IPS DF 4.7 (cell line): ENCODE data around the gene MAB21L4.

Experiments
- DNase-seq: peaks from one replicate; pipeline ENCODE4 v3.0.0-alpha.2; 2013; ENCODE audit warnings: low spot score; ENCODE audit errors: extremely low read depth

MAB21L4 gene

DNA sequence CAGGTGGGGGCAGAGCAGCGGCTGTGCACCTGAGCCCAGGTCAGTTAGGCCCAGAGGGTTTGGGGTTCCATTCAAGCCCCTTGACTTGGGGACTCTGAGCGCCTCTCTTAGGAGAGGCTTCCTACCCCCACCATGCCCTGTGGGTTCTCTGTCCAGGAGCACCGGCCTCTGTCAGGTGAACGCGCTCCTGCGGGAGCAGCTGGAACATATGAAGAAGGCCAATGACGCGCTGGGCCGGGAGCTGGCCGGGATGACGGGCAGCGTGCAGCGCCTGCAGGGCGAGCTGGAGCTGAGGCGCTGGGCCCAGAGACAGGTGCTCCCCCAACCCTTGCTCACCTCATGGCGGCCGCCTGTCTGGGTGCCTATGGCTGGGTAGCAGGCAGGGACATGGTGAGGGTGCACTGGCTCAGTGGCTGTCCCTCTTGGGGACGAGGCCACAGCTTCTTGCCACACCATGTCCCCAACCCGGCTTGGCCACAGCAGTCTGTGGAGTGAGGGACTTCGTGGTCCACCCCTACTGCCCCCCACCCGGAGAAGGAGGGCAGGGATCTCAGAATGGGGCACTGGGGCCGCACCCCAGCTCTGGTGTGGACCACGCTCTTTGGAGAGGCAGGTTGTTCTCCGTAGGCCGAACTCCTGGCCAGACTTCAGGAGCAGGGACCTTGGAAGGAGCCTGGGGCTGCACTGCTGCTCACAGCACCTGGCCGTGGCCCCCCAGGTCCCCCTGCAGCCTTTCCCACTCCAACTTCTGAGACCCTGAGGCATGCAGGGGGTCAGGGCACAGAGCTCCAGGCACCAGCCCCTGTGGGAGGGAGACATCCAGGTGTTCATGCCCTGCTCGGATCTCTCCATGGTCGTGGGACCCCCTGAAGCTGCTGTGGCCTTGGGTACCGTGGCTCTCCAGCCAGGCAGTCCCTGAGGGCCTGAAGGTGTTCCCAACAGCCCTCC, 29.9 kb upstream of the MAB21L4 start:
- DNase-seq: no peak

DNA sequence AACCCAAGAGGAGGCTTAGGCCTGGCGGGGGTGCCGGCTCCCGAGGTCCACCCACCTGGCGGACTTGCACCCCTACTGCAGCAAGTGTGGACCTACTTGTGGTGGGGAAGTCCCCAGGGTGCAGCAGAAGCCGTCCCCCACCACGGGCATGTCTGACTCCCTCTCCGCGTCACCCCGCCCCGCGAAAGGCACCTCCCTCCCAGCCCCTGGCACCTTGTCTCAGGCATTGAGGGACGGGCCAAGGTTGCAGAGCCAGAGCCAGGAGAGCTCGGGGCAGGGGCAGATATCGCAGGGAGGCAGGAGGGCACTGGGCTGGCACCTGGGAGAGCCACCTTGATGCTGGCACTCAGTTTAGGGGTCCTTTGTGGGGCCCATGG, 29.2 kb upstream of the MAB21L4 start:
- no peak for DNase-seq

DNA sequence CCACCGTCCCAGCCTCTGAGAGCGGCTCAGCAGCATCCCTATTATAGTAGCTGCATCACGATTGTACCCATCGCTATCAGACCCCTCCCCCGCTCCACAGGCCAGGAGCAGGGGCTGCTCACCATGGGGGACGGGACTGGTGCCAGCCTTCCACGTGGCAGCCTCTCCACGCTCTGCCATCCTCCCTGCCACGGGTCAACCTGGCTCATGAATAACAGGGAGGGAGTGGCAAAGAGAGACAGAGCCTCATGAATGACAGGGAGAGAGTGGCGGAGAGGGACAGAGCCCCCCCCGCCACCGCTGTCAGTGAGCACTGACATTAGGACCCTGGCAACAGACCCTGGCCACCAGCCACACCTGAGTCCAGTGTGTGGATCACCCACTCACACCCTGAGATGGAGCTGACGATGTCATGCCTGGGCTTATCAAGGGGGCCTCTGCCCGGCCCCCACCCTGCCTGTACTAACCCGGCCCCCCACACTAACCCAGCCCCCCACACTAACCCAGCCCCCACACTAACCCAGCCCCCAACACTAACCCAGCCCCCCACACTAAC, 27.1 kb upstream of the MAB21L4 start:
- DNase-seq: no peak

DNA sequence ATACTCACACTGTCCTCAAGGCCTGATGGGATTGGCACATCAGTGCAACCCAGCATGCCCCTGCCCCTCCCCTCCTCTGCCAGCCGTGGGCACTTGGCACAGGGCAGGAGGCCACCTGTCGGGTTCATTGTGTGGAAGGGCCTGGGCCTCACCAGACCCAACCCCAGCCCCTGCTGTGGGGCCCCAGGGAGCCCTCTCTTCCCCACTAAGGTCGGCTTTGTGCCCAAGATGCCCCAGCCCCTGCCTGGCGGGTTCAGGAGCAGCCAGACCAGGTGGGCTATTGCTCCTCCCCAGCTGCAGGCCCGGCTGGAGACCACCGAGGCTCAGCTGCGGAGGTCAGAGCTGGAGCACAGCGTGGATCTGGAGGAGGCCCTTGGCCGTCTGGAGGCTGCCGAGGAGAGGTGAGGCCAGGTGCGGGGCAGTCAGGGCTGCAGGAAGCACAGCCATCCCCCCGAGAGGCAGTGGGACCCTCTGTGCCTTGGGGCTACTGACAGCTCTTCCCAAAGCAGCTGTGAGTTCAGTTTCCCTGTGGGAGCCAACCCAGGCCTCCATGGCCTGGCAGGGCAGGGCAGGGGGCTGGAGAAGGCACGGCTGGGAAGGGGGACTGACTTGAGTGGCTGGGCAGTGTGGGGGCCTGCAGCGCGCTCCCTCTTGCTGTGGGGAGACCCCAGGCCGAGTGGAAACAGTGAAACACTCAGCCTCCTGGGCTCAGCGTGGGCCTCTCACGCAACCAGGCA, 26.5 kb upstream of the MAB21L4 start:
- no peak for DNase-seq

DNA sequence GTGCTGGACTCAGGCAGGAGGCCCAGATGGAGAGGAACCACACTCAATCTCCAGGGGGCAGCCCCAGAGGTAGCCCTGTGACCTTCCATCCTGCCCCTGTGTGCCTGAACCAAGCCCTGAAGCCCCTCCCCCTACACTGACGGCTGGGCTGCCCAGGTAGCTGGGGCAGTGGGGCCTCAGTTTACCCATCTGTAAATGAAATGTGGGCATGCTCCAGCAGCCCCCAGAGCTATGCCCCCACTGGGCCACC, 26.0 kb upstream of the MAB21L4 start:
- DNase-seq: no peak

DNA sequence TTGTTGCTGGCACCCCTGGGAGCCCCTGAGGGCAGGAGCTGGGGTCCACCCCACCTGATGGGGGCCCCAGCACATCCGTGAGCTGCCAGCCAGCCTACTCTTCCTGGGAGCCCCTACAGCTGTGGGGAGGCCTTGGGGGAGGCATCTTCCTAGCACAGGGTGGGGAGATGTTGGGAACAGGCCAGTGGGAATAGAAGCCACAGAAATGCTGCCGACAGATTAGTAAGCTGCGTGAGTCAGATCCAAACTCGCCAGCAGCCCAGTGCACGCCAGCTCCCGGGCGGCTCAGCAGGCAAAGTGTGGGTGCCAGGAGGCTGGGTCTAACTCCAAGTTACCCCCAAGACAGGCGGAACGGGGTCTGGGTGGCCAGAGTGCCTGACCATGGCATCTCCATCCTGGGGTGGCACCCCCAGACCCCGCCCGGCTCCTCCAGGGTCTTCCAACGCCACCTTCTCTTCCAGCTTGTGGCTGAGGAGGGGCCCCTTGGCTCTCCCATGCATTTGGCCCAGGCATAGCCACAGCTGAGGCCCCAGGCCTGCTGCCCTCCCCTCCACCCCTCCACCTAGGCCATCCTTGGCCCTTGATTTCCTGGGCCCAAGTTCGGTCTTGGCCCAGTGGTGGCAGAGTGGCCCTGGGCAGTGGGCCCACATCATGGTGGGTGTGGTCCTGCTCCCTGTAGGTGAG, 25.5 kb upstream of the MAB21L4 start:
- DNase-seq: no peak

DNA sequence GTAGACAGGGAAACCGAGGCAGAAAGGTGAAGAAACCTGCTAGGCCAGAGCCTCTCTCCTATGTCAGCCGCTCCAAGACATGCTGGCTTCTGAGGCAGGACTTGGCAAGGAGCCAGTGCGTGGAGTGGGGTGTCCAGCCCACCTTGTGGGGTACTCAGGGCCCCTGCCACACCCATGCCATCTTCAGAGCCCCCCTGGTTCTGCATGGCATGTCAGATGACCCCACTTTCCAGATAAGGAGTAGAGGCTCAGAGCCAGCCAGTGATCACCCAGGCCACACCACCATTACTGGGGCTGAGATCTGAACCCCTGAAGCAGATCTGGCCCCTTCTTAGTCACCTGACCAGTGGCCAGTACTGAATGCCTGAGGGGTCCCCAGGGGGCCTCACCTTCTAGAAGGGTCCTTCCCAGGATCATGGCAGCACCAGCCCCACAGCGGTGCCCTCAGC, 24.9 kb upstream of the MAB21L4 start:
- DNase-seq: no peak

DNA sequence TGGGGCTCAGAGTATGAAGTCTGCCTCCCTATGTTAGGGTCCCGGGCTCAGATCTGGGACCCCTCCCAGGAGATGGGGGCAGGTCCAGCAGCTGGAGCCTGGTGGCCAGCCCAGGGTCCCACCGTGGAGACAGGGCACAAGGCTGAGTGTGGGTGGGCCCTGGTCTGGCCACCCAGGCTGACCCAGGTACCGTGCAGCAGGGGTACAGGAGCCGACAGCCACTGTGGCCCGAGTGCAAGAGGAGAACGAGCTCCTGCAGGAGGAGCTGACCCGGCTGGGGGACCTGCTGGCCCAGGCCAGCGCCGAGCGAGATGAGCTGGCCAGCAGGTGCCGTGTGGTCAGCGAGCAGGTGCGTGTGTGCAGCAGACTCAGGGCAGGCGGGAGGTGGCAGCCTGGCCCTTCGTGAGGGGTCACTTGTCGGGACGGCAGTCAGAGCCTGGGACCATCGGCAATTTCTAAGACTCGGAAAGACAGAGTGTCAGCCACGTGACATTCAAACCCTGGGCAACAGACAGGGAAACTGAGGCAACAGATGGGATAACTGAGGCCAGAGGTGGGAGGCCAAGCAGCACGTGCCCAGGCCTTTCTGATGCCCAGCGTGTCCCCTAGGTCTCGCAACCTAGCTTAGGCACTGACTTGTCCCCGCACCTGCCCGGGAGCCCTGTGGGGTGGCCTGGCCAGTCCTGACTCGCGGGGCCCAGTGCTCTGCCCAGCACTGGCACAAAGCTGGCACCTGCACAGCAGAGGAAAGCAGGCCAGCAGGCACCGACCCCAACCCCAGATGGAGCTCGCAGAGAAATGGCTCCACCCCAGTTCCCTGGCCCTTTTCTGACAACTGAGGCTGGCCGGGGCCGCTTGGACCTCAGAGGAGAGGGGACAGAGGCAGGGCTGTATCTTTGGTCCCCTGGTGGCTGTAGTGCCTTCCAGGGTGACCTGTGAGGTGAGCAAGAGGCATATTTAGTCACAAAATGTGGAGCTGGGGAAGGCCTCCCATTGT, 24.1 kb upstream of the MAB21L4 start:
- DNase-seq: no peak

DNA sequence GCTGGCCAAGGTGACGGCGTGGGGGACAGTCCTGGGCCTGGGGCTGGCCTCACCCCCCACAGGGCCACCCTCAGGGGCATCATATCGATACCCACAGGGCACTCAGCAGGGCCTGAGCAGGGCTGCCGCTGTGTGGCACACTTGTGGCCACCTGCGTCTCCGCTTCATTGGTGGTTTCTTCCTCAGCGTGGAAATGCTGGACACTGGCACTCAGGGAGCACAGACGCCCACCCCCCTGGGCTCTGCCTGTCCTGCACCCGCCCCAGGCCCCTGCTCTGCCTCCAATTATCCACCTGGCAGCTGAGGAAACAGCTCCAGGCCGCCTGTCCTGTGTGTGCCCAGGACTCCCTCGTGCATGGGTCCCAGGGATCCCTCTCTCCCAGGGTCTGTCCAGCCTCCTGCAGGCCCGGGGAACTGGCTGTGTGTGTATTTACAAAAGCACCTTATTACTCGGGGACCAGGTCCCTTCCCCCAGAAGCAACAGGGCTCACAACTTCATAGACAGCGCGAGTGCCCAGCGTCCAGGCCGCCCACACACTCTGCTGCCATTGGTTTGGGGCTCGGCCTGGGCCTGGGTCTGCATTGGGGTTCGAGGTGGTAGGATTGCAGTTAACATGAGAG, 23.3 kb upstream of the MAB21L4 start:
- DNase-seq: no peak

DNA sequence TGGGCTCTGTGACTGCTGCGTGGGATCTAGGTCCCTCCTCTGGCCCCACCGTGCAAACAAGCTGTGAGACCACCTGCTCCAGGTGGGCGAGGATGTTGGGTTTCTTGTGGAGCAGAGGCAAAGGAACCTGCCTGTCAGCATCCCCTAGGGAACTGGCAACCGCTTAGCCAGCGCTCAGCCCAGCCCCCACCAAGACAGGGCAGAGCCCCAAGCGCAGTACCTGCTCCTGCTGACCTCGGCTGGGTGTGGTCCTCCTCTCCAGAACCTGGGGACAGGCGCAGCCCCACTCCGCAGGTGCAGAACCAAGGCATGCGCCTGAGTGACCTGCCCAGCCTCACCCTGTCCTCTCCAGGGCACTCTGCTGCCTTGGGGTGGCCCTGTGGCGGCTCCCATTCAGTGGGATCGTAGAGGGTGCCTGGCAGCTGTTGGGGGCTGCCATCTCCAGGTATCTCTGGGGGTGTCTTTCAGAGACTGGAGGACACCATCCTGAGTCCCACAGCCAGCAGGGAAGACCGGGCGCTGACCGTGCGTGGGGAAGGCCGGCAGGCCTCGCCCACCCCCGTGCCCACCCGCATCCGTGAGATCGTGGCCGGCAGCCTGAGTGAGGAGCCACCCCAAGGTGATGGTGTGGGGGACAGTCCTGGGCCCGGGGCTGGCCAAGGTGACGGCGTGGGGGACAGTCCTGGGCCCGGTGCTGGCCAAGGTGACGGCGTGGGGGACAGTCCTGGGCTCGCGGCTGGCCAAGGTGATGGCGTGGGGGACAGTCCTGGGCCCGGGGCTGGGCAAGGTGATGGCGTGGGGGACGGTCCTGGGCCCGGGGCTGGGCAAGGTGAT, 22.5 kb upstream of the MAB21L4 start:
- DNase-seq: no peak

DNA sequence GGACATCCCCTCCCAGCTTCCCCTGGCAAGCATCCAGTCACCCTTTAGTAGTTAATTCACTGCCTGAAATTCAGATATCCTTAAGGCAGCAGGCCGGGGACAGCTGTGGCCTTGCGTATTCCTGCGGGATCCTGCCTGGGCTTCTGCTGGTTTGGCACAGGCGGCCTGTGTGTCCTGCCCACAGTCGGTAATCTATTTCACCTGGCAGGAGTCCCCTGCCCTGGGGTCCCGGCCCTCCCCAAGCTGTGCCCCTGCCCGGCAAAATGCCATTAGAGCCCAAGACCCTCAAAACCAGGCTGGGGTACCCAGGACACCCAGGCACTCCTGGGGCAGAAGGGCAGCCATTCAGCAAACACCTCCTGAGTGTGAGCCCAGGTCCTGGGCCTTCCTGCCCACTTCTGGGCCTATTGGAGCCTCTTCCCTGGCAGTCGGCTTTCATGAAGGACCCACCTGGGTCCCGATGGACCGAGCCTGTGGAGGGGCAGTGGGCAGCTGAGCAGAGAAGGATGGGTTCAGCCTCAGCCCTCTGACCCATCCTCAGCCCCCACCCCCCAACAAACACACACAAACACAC, 21.8 kb upstream of the MAB21L4 start:
- no peak for DNase-seq

DNA sequence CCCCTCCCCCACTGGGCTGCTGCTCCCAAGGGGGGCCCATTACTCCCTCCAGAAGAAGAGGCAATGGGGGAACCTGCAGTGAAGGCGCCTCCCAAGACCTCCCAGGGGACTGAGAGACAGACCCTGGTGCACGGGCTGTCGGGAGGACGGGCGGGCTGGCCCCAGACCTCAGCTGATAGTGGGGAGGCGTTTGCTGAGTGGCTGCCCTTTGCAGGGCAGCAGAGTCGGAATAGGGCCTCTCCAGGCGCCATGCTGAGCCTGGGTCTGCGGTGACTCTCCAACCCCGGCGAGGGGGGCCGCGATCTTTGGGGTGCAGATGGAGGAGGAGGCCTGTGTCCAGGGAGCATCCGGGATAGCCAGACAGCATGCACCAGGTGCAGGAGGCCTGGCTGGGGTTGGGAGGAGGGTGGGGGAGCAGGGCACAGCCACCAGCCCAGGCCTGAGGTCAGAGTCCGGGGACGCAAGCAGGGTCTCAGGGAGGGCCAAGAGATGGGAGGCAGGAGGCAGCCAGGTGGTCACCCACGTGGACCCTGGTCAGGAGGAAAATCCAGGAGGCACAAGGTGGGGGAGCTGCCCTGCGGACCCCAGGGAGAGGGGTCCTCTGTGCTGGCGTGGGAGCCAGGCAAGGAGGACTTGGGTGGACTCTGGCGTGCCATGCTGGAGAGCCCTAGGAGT, 21.2 kb upstream of the MAB21L4 start:
- DNase-seq: no peak

DNA sequence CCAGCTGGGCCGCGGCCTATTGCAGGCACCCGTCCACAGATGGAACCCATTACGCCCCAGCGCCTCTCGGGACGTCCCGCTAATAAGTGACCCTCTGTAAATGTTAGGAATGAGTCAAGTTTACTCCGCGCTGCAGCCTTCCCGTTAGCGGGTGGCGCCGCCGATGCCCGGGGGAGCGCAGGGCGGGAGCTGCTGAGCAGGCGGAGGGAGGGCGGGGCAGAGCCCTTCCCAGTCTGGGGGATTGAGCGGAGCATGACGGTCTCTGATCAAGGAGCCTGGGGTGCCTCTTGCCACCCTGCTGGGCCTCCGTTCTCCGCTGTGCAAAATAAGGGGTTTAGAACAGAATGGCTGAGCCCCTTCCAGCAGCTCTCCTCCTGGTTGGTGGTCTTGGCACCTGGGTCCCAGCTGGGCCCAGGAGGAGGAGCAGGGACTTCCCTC, 20.6 kb upstream of the MAB21L4 start:
- no peak for DNase-seq

DNA sequence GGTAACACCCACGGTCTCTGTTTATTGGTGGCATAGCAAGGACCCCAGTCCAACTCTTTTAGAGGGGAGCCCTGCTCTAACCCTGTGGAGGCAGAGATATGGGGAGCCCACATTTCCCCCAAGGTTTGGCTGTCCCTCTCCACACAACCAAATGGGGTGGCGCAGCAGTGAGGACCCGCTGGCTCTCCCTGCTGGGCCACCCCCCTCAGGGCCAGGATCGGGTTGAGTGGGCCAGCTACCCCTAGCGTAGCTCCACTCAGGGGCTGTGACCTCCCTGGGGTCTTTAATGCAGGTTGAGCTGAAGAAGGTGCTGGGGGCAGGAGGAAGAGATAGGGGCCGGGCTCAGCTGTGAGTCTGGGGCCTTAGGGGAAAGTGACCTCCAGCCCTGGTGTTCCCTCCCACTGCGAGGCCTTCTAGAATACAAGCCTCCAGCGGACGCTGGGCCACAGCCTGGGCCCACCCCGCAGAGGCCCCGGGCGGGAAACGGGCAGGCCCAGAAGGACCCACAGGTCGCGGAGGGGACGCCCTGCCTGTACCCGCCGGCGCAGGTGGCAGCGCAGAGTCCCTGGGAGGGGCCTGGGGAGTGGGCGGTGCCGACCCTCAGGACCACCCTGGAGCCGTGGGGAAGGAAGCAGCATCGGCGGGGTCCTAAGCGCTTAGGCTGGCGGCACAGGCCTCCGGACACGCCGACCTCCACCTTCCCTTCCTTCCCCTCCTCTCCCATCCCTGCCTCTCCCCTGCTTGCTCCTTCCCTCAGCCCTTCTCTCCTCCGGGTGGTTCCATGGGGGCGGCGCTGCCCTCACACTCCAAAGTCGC, 19.8 kb upstream of the MAB21L4 start:
- DNase-seq: no peak

DNA sequence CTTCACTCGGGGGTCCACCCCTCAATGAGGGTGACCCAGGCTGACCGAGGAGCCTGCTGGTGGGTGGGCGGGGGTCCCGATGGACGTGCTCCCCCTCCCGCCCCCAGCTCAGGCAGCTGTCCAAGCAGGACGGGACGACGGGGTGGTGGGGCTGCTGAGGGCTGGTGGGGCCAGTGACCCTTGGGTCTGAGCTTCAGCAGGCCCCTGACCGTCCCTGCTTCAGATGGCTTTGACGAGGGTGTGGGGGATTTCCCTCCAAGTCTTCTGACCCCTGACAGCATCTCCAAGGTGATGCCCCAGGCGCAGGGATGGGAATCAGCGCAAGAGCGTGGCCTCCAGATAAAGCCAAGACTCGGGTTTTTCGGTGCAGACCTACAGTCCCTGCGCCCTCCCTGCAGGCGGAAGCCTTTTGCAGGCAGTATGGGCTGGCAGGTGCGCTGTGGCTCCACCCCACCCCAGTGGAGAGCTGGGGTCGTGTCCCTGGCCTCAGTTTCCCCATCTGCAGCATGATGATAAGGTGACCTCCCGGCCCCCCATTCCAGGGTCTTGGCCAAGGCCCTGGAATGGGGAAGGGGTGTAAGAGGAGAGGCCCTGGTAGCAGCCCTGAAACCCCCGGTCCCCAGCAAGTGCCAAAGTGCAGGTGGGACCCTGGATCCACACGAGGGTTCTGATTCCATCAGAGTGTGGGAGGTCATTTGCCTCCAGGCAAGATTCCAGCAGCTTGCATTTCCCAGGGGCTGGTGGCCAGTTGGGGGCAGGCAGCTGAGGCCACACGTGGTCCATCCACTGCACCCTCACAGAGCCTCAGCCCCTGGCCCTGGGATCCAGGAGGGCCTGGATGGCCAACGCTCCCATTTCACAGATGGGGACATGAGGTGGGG, 18.9 kb upstream of the MAB21L4 start:
- DNase-seq: no peak

DNA sequence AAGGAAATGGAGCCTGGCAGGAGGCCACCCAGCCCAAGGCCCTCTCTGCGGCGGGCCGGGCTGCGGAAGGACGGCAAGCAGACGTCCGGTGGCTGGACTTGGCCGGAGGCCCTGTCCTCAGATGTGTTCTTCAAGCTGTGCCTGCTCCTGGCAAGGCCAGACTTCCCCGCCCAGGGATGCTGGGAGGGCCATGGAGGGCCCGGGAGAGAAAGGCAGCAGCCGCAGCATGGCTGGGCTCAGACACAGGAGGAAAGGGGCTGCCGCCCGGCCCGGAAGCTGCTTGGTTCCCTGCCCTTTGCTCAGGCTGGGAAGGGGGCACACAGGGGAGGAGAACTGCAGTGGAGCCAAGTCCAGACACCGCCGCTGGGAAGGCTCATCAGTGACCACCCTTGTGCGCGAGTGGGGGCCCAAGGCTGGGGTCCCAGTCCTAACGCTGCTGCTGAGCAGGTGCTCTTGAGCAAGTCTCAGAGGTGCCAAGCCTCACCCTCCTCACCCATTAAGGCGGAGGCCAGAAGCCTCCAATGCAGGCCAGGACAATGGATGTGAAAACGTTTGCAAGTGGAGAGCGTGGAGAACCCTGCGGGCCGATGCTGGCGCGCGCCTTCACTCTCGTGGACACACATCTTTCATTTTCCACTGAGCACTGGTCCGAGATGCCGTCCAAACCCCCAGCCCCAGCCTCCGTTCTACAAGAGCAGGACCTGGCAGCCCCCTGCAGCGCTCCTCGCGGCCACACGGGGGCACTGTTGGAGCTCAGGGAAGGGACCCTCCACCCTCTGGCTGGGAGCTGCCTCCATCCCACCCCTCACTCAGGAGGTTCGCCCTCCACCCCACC, 18.1 kb upstream of the MAB21L4 start:
- DNase-seq: peak; percentile 49
